Panc1 (cell line): ENCODE measurements around the gene ZNF91. TPM values are rescaled to one million over a fixed set of nuclear protein-coding genes. Genes with fewer than 3 reads are reported as not detected.

Experiments
- ATAC-seq: fragments of 200-7000 bp; cut with Tn5 transposase; 2 replicates; pipeline ENCODE4 v1.9.1; 2020; ENCODE audit warnings: mild to moderate bottlenecking, moderate library complexity
- BruUV-seq: library from RNA; stranded (reverse); fragments of 400-500 nt; replicated peaks from 2 replicates; lab custom pipeline; 2021; lab: Mats Ljungman, UMichigan
- CTCF ChIA-PET: fragments of 300-600 bp; sonication (Branson Sonifier 250); formaldehyde crosslinking; loops from one replicate; lab custom pipeline; 2022; ENCODE audit warnings: antibody characterized with exemption; lab: Charles Lee
- POLR2A ChIA-PET: fragments of 300-600 bp; sonication (Branson Sonifier 250); formaldehyde crosslinking; loops from one replicate; lab custom pipeline; 2022; ENCODE audit warnings: antibody characterized with exemption; lab: Charles Lee
- DNase-seq: peaks from one replicate; pipeline ENCODE4 v3.0.0-alpha.2; 2010; ENCODE audit warnings: low read depth, low spot score
- H3K27ac ChIP-seq: 2 replicates; pipeline ENCODE4 v1.5.1; 2011; ENCODE audit warnings: mild to moderate bottlenecking, low read length, inconsistent platforms
- H3K27me3 ChIP-seq: fragments of 200-500 bp; sonication (Bioruptor generic); 2 replicates; pipeline ENCODE4 v1.6.0; 2014; ENCODE audit warnings: low read length, inconsistent platforms; ENCODE audit not compliant: control insufficient read depth, insufficient read depth
- H3K36me3 ChIP-seq: fragments of 200-500 bp; sonication (Bioruptor generic); 2 replicates; pipeline ENCODE4 v1.5.1; 2014; ENCODE audit warnings: inconsistent platforms, mild to moderate bottlenecking, low read length, moderate library complexity; ENCODE audit not compliant: control insufficient read depth, insufficient read depth
- H3K4me1 ChIP-seq: 2 replicates; pipeline ENCODE4 v1.5.1; 2011; ENCODE audit warnings: inconsistent platforms, mild to moderate bottlenecking, low read length, moderate library complexity; ENCODE audit not compliant: control insufficient read depth, insufficient read depth
- H3K4me3 ChIP-seq, 2 experiments: 2 replicates each; pipeline ENCODE4 v1.5.1; 2011 to 2012; ENCODE audit warnings: low read depth in 2 of 2, low read length in 2 of 2, mild to moderate bottlenecking in 2 of 2, inconsistent platforms in 1 of 2, moderate library complexity in 1 of 2
- H3K9me3 ChIP-seq: fragments of 200-500 bp; sonication (Bioruptor generic); 2 replicates; pipeline ENCODE4 v1.5.1; 2014; ENCODE audit warnings: low read depth, mild to moderate bottlenecking, inconsistent platforms, low read length, moderate library complexity; ENCODE audit not compliant: control insufficient read depth, insufficient read depth
- CTCF ChIP-seq: fragments of 450-650 bp; IDR thresholded peaks from 2 replicates; pipeline ENCODE4 v1.5.1; 2017; ENCODE audit warnings: mild to moderate bottlenecking
- POLR2AphosphoS5 ChIP-seq: IDR thresholded peaks from 2 replicates; pipeline ENCODE4 v1.6.1; 2012; ENCODE audit warnings: mild to moderate bottlenecking, low read depth, low read length, moderate library complexity
- SIN3A ChIP-seq: IDR thresholded peaks from 2 replicates; pipeline ENCODE4 v1.6.1; 2012; ENCODE audit warnings: low read depth, mild to moderate bottlenecking, low read length, moderate library complexity, borderline replicate concordance; ENCODE audit not compliant: insufficient read depth
- TCF7L2 ChIP-seq: IDR thresholded peaks from 2 replicates; pipeline ENCODE4 v1.6.1; 2011; ENCODE audit warnings: mild to moderate bottlenecking, low read depth, low read length, inconsistent platforms
- in situ Hi-C: cut with HindIII; loops from 2 replicates; pipeline ENCODE4 v1.10.0; 2016; ENCODE audit warnings: low sequenced_read_pairs, low pct_unique_long_range_greater_than_20kb
- intact Hi-C: fragments of 100-400 bp; cut with micrococcal nuclease; formaldehyde crosslinking; loops from one replicate; pipeline ENCODE4 v1.10.0; 2022; ENCODE audit not compliant: unreplicated experiment
- total RNA-seq: library from RNA; stranded (reverse); gene quantifications from one replicate; pipeline ENCODE4 v1.2.1, GENCODE V29; 2021; ENCODE audit not compliant: unreplicated experiment
- TF ChIP-seq, protein P1 (sequence below), 2 experiments: IDR thresholded peaks; 2 replicates each; pipeline ENCODE4 v1.6.1; 2011 to 2012; ENCODE audit warnings: low read depth in 2 of 2, control low read depth in 1 of 2, low read length in 1 of 2, mild to moderate bottlenecking in 1 of 2, moderate library complexity in 1 of 2; ENCODE audit not compliant: insufficient read depth in 1 of 2

ZNF91 gene
- total RNA-seq, 1 experiment from 2014 or later = 20.6 TPM

DNA sequence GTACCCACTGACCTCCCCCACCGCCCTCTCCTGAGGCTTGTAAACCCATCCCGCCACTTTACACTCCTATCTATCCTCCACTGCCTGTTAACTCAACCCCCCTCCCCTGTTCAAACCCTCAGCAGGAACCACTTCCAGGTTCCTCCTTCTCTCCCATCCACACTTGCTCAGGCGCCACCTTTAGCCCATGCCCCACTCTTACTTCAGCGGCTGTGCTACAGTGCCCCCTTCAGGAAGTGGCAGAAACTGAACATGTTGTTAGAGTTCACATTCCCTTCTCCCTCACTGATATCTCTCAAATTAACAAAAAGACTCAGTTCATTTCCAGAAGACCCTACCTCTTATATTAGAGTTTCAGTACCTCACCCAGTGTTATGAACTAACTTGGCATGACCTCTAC lies 49.4 kb downstream of the ZNF91 start:
- intact Hi-C loops = no loop called here
- no TSS peak for BruUV-seq
- ATAC-seq = no peak

GRCh38 chr19:23343434-23344010 lies 51.7 kb downstream of the ZNF91 start:
- ATAC-seq = no peak
- Histone ChIP-seq H3K27me3 (no peaks in the 10 kb centered on the region), H3K9me3 (peaks cover 25% of the 10 kb centered on the region; the same call in 1 of the 2 replicates), H3K4me1 (no peaks in the 10 kb centered on the region), H3K36me3 (no peaks in the 10 kb centered on the region), H3K4me3 (no peak overlapping the region), H3K27ac (no peak overlapping the region)
- BruUV-seq = no TSS peak
- no peak for DNase-seq
- TF ChIP-seq POLR2AphosphoS5 = no peak
- TF ChIP-seq SIN3A = no peak
- TF ChIP-seq CTCF = no peak
- TF ChIP-seq TCF7L2 = no peak
- TF ChIP-seq, protein P1, sequence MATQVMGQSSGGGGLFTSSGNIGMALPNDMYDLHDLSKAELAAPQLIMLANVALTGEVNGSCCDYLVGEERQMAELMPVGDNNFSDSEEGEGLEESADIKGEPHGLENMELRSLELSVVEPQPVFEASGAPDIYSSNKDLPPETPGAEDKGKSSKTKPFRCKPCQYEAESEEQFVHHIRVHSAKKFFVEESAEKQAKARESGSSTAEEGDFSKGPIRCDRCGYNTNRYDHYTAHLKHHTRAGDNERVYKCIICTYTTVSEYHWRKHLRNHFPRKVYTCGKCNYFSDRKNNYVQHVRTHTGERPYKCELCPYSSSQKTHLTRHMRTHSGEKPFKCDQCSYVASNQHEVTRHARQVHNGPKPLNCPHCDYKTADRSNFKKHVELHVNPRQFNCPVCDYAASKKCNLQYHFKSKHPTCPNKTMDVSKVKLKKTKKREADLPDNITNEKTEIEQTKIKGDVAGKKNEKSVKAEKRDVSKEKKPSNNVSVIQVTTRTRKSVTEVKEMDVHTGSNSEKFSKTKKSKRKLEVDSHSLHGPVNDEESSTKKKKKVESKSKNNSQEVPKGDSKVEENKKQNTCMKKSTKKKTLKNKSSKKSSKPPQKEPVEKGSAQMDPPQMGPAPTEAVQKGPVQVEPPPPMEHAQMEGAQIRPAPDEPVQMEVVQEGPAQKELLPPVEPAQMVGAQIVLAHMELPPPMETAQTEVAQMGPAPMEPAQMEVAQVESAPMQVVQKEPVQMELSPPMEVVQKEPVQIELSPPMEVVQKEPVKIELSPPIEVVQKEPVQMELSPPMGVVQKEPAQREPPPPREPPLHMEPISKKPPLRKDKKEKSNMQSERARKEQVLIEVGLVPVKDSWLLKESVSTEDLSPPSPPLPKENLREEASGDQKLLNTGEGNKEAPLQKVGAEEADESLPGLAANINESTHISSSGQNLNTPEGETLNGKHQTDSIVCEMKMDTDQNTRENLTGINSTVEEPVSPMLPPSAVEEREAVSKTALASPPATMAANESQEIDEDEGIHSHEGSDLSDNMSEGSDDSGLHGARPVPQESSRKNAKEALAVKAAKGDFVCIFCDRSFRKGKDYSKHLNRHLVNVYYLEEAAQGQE (IDR thresholded peaks at IDR 0.05; ENCODE audit: insufficient read depth in 1 of 2, low read depth in 2 of 2, low read length in 1 of 2) = no peak
- POLR2A ChIA-PET = no interaction called here
- in situ Hi-C loops (no loop called here), intact Hi-C loops (no loop called here)
- CTCF ChIA-PET = no interaction called here

More for the DNA sequence above, 49.4 kb downstream of the ZNF91 start:
- H3K4me1 ChIP-seq = no peaks in the 10 kb centered on the region
- in situ Hi-C loops = no loop called here
- H3K4me3 ChIP-seq = no peak overlapping the region
- no peaks in the 10 kb centered on the region for H3K27me3 ChIP-seq
- peaks cover 29% of the 10 kb centered on the region; the same call in 1 of the 2 replicates for H3K9me3 ChIP-seq
- no peak overlapping the region for H3K27ac ChIP-seq
- DNase-seq = no peak
- ChIA-PET POLR2A (no interaction called here), CTCF (no interaction called here)
- no peaks in the 10 kb centered on the region for H3K36me3 ChIP-seq
- TF ChIP-seq SIN3A = no peak
- TF ChIP-seq, protein P1 (IDR thresholded peaks at IDR 0.05; ENCODE audit: insufficient read depth in 1 of 2, low read depth in 2 of 2, low read length in 1 of 2) = no peak
- no peak for TF ChIP-seq CTCF
- no peak for TF ChIP-seq TCF7L2
- TF ChIP-seq POLR2AphosphoS5 = no peak
